Measurements from ENCODE around the gene ITCH. TPM values are rescaled to one million over a fixed set of nuclear protein-coding genes. Genes with fewer than 3 reads are reported as not detected.
"Not testable (repeated sequence)": the region's sequence is repeated elsewhere in the genome, so short reads cannot be mapped to it uniquely, and the experiment has no call there.

ITCH gene
- 17.0 TPM for polyA plus RNA-seq (2012; ENCODE audit: missing spikeins)

- FAIRE-seq: peak; percentile 93
These were observed at the start of gene ITCH for GRCh38 chr20:34363062-34363464. Gene ITCH, plus strand, starts transcription at chr20:34363273. Its CDS starts 30,539 bp downstream, at chr20:34393812.

GRCh38 chr20:34315236-34315635, 47.8 kb upstream of the ITCH start:
- TF ChIP-seq TAF1 (IDR thresholded peaks at IDR 0.05; ENCODE audit: borderline replicate concordance, low read depth, low read length) (no peak), POLR2AphosphoS5 (IDR thresholded peaks at IDR 0.05; ENCODE audit: low read depth, low read length) (no peak), POLR2A (IDR thresholded peaks at IDR 0.05; ENCODE audit: low read depth, low read length) (no peak)
- FAIRE-seq (no peak), DNase-seq (ENCODE audit: insufficient read length) (no peak)

More at GRCh38 chr20:34363062-34363464, at the start of gene ITCH:
- peak; percentile 65; the same call in 1 of the 2 replicates for TF ChIP-seq POLR2AphosphoS5 (IDR thresholded peaks at IDR 0.05; ENCODE audit: low read depth, low read length)
- TF ChIP-seq POLR2A (IDR thresholded peaks at IDR 0.05; ENCODE audit: low read depth, low read length): peak; percentile 75; the same call in 1 of the 2 replicates
- peak; percentile 59; the same call in 1 of the 2 replicates for TF ChIP-seq TAF1 (IDR thresholded peaks at IDR 0.05; ENCODE audit: borderline replicate concordance, low read depth, low read length)
- peak; percentile 95 for DNase-seq (ENCODE audit: insufficient read length)

- DNase-seq (ENCODE audit: insufficient read length) (no peak), FAIRE-seq (no peak)
- no peak for TF ChIP-seq POLR2A (IDR thresholded peaks at IDR 0.05; ENCODE audit: low read depth, low read length)
- no peak for TF ChIP-seq TAF1 (IDR thresholded peaks at IDR 0.05; ENCODE audit: borderline replicate concordance, low read depth, low read length)
- TF ChIP-seq POLR2AphosphoS5 (IDR thresholded peaks at IDR 0.05; ENCODE audit: low read depth, low read length): no peak
These were observed 46.8 kb upstream of the ITCH start for GRCh38 chr20:34316196-34316814.

GRCh38 chr20:34318609-34319443, 44.2 kb upstream of the ITCH start:
- DNase-seq (ENCODE audit: insufficient read length) (no peak), FAIRE-seq (no peak)
- no peak for TF ChIP-seq POLR2AphosphoS5 (IDR thresholded peaks at IDR 0.05; ENCODE audit: low read depth, low read length)
- no peak for TF ChIP-seq TAF1 (IDR thresholded peaks at IDR 0.05; ENCODE audit: borderline replicate concordance, low read depth, low read length)
- no peak for TF ChIP-seq POLR2A (IDR thresholded peaks at IDR 0.05; ENCODE audit: low read depth, low read length)

DNA sequence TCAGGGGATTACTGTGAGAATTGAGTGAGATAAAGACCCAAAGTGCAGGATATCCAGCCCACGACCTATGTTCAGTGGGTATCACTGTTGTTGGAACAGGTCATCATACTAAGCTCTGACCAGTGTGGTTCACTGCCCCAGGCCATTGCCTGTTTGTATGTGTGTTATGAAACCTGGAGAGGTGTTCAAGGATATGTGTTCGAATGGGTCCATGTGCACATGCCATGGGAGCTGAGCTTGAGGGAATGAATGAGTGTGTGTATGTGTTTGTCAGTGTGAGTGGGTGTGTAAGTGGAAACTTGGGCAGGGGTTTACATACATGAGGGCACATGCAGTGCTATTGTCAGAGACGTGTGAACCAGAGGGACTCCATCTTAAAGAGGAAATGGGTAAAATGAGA, 42.2 kb upstream of the ITCH start:
- no peak for DNase-seq (ENCODE audit: insufficient read length)
- TF ChIP-seq POLR2A (IDR thresholded peaks at IDR 0.05; ENCODE audit: low read depth, low read length): no peak
- TF ChIP-seq TAF1 (IDR thresholded peaks at IDR 0.05; ENCODE audit: borderline replicate concordance, low read depth, low read length): no peak
- no peak for TF ChIP-seq POLR2AphosphoS5 (IDR thresholded peaks at IDR 0.05; ENCODE audit: low read depth, low read length)
- no peak for FAIRE-seq

DNA sequence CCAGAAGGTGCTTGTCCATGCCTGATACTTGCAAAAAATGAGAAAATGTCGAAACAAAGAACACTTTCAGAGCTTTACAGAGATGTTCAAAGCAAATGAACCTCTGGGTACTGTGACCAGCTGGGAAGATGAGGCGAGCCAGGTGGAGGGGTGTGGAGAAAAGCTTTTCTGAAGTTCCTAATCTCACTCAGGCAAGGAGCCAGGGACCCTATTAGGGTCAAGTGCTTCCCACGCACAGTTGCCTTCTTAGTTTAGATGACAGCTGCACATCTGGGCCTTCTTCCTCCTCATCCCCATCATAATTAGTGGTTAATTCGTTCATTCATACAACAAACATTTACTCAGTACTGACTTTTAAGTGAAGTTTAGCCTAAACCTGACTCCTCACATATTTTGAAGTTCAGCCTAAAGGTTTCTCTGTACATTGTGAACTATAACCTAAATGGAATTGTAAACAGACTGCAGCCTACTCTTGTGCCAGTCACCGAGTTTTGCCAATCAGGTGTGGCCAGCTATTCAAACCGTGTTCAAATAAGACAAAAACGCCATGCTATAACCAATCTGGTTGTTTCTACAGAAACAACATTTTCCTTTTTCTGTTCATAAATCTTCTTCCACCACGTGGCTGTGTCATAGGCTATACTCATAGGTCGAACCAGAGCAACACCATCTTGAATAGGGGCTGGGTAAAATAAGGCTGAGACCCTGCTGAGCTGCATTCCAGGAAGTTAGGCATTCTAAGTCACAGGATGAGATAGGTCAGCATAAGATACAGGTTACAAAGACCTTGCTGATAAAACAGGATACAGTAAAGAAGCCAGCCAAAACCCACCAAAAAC, 40.6 kb upstream of the ITCH start:
- TF ChIP-seq POLR2A (IDR thresholded peaks at IDR 0.05; ENCODE audit: low read depth, low read length) (no peak), TAF1 (IDR thresholded peaks at IDR 0.05; ENCODE audit: borderline replicate concordance, low read depth, low read length) (no peak), POLR2AphosphoS5 (IDR thresholded peaks at IDR 0.05; ENCODE audit: low read depth, low read length) (no peak)

DNA sequence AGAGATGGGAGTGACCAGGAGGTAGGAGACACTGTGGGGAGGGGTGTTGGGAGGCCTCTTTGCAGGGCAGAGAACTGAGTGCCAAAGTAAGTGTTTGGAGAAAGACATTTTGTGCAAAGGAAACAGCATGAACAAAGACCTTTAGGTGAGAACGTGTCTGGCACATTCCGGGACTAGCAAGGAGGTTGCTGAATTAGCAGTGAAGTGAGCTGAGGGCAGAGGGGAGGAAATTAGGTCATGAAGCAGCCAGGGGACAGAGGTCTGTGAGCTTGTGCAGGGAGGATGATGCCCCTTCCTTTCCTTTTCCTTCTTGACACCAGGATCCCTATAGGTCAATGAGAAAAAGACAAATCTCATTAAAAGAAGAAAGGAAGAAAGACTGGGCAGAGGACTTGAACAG, 38.5 kb upstream of the ITCH start:
- DNase-seq (ENCODE audit: insufficient read length): no peak
- no peak for FAIRE-seq
- TF ChIP-seq TAF1 (IDR thresholded peaks at IDR 0.05; ENCODE audit: borderline replicate concordance, low read depth, low read length): no peak
- TF ChIP-seq POLR2AphosphoS5 (IDR thresholded peaks at IDR 0.05; ENCODE audit: low read depth, low read length): no peak

More for the DNA sequence above, 40.6 kb upstream of the ITCH start:
- DNase-seq (ENCODE audit: insufficient read length) (no peak), FAIRE-seq (no peak)

DNA sequence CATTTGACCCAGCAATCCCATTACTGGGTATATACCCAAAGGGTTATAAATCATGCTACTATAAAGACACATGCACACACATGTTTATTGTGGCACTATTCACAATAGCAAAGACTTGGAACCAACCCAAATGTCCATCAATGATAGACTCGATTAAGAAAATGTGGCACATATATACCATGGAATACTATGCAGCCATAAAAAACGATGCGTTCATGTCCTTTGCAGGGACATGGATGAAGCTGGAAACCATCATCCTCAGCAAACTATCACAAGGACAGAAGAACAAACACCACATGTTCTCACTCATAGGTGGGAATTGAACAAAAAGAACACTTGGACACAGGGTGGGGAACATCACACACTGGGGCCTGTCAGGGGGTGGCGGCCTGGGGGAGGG, 34.9 kb upstream of the ITCH start:
- not testable (repeated sequence) for DNase-seq (ENCODE audit: insufficient read length); FAIRE-seq

GRCh38 chr20:34328928-34329677, 34.0 kb upstream of the ITCH start:
- FAIRE-seq (no peak), DNase-seq (ENCODE audit: insufficient read length) (no peak)
- TF ChIP-seq POLR2AphosphoS5 (IDR thresholded peaks at IDR 0.05; ENCODE audit: low read depth, low read length) (no peak), TAF1 (IDR thresholded peaks at IDR 0.05; ENCODE audit: borderline replicate concordance, low read depth, low read length) (no peak), POLR2A (IDR thresholded peaks at IDR 0.05; ENCODE audit: low read depth, low read length) (no peak)

GRCh38 chr20:34330861-34331544, 32.1 kb upstream of the ITCH start:
- DNase-seq (ENCODE audit: insufficient read length); FAIRE-seq: not testable (repeated sequence)
